Keratinocyte (primary cell): ENCODE measurements around the gene CFAP20DC.

Experiments used
- EZH2 ChIP-seq: IDR thresholded peaks from one replicate; pipeline ENCODE4 v1.6.1; 2012; ENCODE audit warnings: inconsistent platforms, mild to moderate bottlenecking, low read length, moderate library complexity
- TF ChIP-seq, protein P1 (sequence below), 3 experiments: IDR thresholded peaks in 1 of 3; conservative IDR thresholded peaks in 1 of 3; optimal IDR thresholded peaks in 1 of 3; 2 replicates in 2 of 3; 3 replicates in 1 of 3; pipeline versions ENCODE3 to v1.5.1; 2011; ENCODE audit warnings: low read length in 3 of 3, mild to moderate bottlenecking in 3 of 3, moderate library complexity in 2 of 3, control low read depth in 1 of 3, inconsistent platforms in 1 of 3; ENCODE audit not compliant: insufficient read depth in 2 of 3; ENCODE audit errors: extremely low read depth in 1 of 3

DNA sequence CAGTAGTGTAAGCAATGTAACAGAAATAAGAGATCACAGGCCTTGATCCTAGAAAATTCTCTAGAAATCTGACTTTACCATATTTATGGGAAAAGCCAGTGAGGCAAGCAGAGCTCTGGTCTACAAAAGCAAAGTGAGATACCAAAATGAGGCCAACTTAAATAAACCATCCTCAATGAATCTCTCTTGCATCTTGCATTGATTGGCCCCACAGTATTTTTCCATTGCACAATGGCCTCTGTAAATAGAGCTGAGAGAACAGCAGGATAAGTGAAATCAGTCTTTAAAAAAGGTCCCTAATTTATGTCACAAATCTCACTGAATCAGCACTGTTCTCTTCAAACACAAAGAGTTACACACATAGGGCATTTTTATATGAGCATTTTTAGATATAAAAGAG lies 8.9 kb downstream of the CFAP20DC start:
- TF ChIP-seq, protein P1, sequence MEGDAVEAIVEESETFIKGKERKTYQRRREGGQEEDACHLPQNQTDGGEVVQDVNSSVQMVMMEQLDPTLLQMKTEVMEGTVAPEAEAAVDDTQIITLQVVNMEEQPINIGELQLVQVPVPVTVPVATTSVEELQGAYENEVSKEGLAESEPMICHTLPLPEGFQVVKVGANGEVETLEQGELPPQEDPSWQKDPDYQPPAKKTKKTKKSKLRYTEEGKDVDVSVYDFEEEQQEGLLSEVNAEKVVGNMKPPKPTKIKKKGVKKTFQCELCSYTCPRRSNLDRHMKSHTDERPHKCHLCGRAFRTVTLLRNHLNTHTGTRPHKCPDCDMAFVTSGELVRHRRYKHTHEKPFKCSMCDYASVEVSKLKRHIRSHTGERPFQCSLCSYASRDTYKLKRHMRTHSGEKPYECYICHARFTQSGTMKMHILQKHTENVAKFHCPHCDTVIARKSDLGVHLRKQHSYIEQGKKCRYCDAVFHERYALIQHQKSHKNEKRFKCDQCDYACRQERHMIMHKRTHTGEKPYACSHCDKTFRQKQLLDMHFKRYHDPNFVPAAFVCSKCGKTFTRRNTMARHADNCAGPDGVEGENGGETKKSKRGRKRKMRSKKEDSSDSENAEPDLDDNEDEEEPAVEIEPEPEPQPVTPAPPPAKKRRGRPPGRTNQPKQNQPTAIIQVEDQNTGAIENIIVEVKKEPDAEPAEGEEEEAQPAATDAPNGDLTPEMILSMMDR (optimal IDR thresholded peaks at IDR 0.05 in 1 of 3, IDR thresholded peaks at IDR 0.05 in 1 of 3, conservative IDR thresholded peaks at IDR 0.05 in 1 of 3; ENCODE audit: extremely low read depth in 1 of 3, insufficient read depth in 2 of 3, low read length in 3 of 3), result no peak
- no peak for TF ChIP-seq EZH2
